Ecto neural progenitor cell (in vitro differentiated cells): ENCODE data around the gene DPY19L1.
"Not testable (repeated sequence)": the region's sequence is repeated elsewhere in the genome, so short reads cannot be mapped to it uniquely, and the experiment has no call there.

Experiments used
- DNase-seq: peaks from one replicate; pipeline ENCODE4 v3.0.0-alpha.2; 2018; ENCODE audit warnings: low spot score

The DPY19L1 gene

DNA sequence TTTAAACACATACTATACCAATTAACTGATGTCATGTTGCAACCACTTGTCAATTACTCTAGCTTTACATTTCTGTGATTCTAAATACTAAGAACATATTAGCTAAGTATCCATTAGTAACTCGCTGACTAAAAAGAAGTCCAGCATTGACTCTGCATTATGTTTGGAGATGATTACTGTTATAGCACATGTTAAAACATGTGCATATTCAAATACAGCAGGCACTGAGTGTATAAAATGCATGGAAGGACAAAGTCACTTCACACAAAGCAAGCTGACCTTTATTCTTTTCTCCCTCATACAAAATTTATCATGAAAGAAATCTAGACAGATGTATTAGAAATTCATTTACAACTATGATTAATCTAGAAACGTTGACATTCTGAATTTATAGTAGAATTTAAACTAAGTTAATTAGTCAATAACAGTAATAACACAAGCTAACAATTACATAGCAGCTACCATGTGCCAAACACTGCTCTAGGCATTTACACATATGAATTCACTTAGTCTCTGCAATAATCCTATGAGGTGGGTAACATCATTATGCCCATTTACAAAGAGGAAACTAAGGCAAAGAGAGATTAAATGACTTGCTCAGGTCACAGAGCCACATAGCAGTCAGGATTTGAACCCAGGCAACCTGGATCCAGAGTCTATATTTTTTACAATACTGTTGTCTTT lies 48.7 kb downstream of the DPY19L1 start:
- DNase-seq: not testable (repeated sequence)

DNA sequence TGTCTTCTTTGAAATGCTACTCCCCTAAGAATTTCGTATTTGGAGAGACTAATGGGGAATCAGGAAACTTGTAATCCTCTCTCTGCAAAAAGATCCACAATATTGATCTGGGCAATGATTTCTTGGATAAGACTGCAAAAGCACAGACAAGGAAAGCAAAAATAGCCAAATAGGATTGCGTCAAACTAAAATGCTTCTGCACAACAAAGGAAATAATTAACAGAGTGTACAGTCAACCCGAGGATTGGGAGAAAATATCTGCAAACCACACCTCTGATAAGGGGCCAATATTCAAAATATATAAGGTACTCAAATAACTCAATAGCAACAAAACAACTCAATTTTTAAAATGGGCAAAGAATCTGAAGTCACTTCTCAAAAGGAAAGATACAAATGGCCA lies 52.1 kb downstream of the DPY19L1 start:
- DNase-seq: not testable (repeated sequence)

DNA sequence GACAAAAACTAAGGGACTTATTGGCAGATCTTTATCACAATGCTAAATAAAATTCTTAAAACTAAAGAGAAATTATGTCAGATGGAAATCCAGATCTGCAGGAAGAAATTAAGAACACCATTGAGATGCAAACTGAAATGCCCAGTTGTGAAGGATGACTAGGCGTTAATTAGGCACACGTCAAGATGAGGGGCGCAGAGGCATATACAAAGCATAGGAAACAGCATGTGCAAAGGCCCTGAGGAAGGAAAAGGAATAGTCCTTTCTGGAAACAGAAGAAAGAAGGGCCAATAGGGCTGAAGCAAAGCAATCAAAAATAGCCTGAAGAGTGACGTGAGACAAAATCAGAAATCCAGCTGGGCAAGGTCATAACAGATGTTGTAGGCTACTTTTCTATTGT lies 53.1 kb downstream of the DPY19L1 start:
- not testable (repeated sequence) for DNase-seq

DNA sequence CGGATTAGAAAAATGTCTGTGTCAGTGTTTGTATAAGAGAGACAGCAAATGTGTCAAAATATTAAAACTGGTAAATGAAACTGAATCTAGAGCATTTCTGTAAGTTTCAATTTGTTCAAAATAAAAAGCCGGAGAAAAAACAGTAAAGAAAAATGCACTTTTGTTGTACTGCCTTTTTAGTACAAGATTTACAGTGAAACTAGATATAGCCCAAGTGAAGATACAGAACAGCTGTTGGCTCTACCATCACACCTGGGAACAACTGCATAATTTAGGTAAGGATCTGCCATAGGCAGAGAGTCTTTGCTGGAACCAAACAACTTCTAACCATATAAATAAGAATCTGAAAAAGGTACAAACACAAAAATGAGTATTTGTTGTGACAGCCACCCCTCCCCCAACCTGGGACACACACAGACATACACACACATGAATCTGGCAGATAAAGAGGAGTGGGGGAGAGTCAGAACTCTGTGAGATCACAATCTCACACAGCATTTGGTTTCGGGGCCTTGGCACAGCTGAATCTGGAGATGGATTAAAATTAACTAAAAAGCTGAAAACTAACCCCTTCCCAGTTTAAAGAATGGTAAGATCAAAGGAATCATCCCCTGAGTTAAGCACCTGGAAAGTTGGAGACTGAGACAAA lies 54.8 kb downstream of the DPY19L1 start:
- DNase-seq: no peak

DNA sequence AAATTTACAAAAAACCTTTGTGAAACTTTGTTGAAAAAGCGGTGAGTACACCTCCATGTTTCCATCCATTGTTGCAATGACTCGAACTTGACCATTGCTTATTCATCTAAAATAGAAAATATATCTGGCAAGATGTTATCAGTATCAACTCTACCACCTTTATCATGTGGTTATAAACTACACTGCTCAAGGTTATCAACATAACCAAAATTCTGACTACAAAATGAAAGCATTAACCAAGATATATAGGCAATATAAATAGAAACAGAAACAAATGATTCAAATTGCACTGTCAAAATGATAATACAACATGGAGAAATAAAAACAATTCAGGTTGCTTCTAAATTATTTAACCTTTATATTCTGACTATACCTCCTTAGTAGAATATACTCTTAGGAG lies 58.2 kb downstream of the DPY19L1 start:
- DNase-seq: not testable (repeated sequence)

DNA sequence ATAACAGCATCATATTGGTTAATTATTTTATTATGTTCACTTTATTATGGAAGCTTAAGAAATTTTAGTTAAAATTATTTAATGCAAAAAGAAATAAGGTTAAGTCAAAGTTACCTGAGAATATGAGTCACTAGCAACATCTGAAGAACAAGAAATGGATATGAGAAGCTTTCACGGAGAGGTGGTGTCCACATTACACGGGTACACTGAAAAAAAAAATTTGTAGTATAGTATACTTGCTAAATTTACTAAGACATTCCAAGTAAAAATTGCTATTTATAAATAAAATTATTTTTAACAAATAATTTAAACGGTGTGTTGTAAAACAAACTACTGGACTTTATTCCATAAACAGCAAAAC lies 63.9 kb downstream of the DPY19L1 start:
- DNase-seq: no peak

DNA sequence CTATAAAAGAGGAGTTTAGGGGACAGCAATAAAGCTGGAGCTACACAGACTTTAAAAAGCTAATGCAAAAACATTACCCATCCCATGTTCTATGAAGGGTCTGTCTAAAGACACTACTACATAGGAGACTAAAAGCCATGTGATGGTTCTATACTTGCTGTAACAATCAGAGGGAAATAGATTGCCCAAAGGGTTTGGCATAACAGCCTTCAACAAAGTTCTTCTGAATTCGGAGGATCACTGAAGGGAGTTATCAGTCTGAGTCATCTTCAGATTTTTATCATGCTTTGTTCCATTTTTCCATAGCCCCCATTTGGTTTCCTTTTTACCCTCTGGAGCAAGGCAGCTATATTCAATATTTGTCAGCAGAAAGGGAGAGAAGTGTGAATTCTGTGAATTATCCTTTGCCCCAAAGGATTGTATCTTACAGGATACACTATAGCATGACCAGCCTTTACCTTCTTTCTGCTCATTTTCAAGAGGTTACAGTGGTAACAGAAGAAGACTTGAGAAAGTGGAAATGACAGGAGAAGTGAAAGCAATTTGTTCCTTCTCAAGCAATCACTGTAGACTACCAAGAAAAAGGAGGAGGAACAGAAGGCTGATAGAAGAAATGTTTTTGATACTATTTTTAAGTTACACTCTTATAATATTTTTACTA lies 64.4 kb downstream of the DPY19L1 start:
- not testable (repeated sequence) for DNase-seq

DNA sequence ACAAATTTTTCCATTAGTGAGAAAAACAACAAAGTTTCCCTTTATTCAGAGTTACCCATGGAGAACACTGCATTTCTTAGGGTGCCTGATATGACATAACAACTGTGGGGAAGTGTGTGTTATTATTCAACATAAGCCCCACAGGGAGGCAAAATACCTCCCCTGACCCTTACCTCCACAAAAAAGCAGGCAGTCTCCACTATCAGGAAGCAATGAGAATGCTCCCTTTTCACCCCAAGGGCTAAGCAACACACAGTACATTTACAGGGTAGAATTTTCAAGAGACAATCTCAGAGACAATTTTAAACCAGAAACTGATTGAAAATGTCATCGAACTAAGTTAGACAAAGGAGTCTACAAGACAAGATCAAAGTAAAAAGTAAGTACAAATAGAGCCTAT lies 69.5 kb downstream of the DPY19L1 start:
- DNase-seq: not testable (repeated sequence)

DNA sequence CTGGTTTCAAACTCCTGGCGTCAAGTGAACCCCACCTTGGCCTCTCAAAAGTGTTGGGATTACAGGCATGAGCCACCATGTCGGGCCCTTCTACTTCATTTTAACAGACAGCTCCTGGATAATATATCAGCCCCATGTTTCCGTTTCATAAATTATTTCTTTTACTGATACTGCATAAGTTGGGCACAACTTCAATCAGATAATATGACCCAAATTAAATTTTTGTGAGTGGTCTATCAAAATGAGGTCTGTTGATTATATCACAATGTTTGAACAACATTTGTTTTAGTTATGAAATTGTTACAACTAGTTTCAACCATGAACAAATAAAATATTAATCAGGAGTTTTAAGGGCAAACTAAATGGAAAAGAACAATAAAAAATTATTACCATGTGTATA lies 70.8 kb downstream of the DPY19L1 start:
- DNase-seq: not testable (repeated sequence)

DNA sequence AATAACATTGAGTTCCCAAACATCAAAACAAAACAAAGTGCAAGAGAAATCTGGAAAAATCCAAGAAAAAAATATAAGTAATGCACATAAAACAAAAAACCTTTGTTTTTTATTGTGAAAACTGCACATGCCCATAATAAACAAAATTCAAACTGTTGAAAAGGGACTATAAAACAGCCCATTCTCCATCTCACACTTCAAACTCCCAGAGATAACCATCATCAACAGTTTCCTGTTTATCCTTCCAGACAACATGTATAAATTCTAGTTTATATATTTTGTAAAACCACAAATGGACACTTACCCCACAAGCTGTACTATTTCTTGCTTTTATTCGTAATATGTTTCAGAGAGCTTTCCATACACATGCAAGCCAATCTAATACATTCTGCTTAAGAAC lies 79.3 kb downstream of the DPY19L1 start:
- DNase-seq: no peak

DNA sequence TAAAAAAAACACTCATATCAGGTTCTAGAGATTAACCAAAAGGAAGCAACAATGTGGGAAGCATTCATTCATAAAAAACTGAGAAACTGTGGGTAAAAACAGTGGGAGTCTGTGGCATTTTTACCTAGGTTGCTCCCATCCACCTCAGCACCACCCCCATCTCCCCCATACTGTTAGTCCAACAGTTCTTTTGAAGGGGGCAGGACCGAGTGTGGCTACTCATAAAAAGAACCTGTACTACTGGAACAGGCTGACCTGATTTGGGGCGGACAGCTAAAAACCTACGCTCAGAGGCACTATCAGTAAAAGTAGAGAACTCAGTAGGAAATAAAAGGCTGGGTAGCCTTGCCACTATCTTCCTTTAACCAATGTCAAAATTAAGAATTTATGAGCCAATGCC lies 84.5 kb downstream of the DPY19L1 start:
- no peak for DNase-seq

DNA sequence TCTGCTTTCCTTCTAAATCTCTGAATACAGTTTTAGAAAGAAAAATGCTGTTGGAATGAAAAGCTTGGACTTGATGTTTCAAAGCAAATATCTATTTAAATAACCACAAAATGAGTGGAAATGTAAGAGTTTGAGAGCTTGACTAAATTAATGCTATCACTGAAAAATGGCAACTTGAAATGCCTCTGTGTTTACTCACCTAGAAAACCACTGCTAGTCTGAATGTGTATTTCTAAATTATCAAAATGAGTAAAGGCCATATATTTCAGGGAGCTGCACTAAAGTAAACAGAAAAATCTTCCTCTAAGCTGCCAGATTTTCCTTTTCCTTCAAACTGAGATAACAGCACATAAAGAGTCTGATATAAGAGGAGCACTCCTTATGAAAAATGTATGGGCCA lies 87.9 kb downstream of the DPY19L1 start:
- no peak for DNase-seq

DNA sequence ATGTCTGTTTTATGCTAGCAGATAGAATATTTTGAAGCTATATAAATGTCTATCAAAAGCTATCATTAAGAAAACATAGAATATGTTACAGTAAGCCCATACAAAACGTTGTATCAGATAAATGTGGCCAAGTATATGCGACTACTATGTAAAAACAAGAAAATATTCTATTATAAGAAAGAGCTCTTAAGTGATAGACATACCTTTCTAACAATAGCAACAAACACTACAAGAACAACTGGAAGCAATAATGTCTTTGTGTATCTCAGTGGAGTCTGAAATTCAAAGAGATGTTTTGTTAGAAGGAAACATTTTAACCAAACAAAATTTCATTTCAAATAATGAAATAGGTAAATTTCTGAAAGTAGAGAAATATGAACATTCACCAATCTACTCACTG lies 89.9 kb downstream of the DPY19L1 start:
- not testable (repeated sequence) for DNase-seq

DNA sequence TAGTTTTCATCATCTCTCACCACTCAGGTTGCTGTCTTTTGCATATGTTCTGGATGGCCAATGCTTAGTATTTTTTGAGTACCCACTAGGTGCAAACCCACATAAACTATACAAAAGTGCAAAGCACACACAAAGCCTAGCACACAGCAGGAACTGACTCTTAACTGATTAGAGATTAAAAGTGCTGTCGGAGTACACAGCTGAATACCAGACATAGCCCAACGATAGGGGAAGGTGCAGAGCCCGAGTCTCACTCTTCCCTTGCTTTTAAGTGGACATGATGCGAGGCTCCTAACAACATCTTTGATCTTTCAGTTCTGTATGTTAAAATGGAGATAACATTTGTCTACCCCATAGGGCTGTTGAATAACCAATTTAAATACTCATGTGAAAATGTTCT lies 90.8 kb downstream of the DPY19L1 start:
- no peak for DNase-seq

DNA sequence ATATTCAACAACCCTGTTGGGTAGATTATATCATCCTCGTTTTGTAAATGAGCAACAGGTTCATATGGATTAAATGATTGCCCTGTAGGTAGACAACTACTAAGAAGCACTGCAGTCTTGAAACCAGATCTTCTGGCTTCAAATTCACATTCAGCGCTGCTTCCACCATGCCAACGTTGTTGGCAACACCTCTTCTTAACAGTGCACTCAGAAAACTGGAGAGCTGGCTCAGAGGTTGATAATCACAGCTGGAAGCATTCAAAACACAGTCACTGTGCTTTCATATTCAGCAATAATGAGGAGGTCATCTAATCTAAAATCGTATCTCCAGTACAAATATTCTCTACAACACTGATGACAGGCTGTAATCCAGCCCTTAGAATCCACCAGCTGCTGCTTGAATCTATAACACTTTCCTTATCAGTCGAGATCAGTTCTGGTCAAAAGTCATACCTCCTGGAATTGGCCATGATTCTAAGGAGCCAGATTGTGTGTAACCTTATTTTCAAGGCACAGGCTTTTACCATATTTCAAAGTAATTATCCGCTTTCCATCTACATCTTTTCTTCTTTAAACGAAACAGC lies 91.3 kb downstream of the DPY19L1 start:
- DNase-seq: not testable (repeated sequence)

DNA sequence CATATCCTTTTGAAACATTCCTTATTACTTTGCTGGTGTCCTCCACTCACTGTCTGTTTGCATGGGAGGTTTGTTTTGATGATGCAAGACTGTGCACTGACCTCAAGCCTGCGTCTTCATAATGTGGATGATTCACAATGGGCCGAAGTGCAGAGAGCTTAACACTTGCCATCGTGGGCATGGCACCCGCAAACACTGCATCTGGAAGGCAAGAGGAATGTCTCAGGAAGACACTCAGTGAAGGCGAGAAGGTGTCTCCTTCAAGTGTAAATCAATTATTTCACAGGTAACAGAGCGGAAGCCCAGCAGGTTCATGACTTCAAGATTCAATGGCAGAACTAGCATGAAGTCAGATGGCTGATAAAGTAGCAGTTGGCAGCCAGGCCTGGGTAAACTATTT lies 98.1 kb downstream of the DPY19L1 start:
- no peak for DNase-seq

DNA sequence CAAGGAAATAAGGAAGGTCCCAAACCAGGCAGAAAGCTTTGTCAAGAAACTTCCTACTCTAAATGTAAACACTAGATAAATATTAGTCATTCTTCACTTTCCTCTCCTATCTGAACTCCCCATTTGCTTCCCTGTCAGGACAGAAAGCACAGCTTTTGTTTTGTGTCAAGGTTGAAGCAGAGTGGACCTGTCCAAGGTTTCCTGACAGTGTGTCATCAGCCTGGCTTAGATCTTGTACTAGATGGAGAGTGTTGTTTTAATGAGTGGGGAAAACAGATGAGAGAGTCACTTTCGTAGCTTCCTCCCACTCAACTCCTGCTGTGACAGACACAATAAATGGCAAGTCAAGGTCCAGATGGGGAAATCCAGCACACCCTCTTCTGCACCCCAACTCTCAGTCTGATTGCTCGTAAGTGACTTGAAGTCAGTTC lies 101.5 kb downstream of the DPY19L1 start:
- DNase-seq: not testable (repeated sequence)

DNA sequence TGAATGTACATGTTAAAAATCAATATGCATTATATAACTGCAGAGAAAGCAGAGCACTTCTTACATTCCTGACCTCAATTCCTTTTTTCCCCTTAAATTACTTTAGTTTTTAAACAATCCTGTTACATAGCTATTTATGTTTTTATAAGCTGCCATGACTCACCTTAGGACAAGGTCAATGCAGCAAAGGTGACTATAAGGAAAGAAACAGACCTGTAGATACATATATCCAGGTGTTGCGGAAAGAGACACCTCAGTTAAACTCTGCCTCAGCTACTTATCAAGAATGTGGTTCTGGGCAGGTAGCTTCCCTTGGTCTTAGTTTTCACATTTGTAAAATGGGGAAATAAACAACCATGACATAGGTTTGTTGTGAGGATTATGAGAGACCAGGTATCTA lies 105.5 kb downstream of the DPY19L1 start:
- no peak for DNase-seq

DNA sequence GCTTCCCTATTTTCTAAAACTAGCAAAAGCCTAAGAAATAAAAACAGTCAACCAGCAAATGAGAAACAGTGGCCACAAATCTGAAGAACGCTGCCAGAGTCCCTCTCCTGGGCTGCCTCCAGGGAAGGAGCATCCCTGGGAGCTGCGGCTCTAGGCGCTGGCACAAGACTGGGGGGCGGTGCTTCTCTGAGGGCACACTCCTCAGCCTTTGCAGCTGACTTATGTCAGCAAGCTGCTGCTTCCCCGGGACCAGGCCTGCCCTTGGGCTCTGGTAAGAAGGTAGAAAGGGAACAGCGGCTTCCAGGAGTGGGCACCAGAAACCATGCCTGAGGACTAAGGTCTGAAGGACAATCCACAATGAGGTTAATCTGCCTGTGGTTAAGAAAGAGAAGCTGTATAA lies 107.5 kb downstream of the DPY19L1 start:
- DNase-seq: not testable (repeated sequence)

DNA sequence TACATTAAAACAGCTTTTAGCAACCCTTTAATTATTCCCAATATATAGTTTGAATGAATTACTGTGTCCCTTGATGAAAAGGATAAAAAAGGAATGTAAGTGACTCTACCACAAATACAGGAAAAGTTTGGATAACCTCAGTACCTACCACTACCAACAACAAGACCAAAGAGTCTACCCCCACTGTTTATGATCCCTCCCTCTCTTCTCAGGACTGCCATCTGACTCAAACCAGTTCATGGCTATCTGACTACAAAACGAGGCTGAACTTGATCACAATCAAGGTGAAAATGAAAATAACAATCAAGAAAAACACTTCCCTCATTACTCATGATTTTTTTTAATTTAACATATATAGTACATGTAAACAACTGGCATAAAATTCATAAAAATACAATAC lies 108.7 kb downstream of the DPY19L1 start:
- no peak for DNase-seq

DNA sequence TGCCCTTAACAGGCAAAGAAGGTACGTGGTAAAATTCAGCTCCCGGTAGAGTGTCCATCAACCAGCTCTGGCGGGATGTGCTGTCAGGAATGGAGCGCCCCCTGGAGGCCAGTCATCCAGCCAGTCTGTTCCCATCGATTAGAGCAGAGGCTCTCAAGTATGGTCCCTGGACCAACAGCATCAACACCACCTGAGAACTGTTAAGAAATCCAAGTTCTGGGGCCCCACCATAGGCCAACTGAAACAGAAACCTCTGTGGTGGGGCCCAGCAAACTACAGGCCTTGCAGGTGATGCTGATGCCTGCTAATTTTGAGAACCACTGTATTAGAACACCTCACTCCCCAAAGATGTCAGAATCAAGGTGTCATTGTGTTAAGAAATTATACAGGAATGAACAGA lies 109.2 kb downstream of the DPY19L1 start:
- DNase-seq: peak; percentile 83

DNA sequence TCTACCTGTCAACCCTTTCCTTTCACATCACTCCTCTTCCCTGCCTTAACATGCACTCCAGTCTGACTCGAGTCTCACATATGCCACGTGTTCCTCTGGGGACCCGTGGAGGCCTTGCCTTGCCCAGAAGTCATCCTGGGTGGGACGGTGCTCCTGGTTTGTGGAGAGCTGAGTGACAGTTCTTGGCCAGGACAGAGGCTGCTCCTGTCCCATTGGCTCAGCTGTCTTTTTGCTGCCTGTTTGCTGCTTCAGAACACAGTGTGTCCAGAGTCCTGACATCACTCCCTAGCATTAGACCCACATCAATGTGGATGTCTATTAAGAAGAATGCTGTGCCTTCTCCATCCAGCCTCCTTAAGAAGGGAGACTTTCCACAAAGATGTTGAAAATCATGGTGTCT lies 116.8 kb downstream of the DPY19L1 start:
- DNase-seq: not testable (repeated sequence)

DNA sequence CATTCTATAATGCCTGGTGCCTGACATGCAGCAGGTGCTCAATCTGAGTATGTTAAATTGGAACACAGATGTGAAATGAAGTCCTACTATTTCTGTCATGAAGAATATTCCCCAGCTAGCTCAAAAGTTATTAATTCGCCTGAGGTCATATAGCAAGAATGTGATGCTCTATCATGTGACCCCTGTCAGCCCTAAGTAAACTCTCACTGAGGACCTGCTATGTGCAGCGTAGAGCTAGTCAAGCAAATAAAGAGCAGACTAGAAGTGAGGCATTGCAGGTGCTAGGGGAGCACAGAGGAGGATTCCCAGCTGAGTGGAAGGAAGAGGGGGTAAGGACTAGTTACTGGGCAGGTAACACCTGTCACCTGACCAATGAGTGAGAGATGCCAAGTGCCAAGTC lies 118.2 kb downstream of the DPY19L1 start:
- not testable (repeated sequence) for DNase-seq
